ENCODE data around the gene PIK3C2B.
A peak's percentile ranks its signal among the peaks of the same experiment; 100 is the strongest.

DNA sequence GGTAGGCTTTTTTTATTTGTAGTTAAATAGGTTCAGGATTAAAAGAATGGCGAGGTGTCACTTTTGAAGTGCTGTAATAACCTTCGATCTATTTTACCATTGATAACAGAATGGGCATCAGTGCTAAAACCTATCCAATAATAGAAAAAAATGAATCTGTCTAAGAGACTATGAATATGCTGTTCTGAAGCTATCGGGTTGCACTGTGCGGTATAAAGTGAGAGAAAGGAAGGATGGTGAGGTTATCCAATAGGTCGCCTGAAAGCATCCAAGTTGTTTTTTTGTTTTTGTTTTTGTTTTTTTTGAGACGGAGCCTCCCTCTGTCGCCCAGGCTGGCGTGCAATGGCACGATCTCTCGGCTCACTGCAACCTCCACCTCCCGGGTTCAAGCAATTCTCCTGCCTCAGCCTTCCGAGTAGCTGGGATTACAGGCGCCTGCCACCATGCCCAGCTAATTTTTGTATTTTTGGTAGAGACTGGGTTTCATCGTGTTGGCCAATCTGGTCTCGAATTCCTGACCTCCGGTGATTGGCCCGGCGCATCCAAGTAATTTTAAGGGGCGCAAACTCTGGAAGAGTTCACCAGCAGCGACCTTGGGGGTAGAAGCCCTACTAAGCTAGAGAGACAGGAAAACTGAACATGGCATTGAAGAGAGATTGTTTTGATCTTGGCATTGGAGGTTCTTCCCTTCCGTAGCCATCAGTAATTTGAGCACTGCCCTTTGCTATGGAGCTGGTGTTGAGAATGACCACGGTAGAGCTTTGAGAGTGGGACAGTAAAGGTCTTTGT, 12.9 kb upstream of the PIK3C2B start:
- TF ChIP-seq, protein P1, sequence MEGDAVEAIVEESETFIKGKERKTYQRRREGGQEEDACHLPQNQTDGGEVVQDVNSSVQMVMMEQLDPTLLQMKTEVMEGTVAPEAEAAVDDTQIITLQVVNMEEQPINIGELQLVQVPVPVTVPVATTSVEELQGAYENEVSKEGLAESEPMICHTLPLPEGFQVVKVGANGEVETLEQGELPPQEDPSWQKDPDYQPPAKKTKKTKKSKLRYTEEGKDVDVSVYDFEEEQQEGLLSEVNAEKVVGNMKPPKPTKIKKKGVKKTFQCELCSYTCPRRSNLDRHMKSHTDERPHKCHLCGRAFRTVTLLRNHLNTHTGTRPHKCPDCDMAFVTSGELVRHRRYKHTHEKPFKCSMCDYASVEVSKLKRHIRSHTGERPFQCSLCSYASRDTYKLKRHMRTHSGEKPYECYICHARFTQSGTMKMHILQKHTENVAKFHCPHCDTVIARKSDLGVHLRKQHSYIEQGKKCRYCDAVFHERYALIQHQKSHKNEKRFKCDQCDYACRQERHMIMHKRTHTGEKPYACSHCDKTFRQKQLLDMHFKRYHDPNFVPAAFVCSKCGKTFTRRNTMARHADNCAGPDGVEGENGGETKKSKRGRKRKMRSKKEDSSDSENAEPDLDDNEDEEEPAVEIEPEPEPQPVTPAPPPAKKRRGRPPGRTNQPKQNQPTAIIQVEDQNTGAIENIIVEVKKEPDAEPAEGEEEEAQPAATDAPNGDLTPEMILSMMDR (IDR thresholded peaks at IDR 0.05; ENCODE audit: control extremely low read depth in 1 of 3, insufficient read depth in 1 of 3, low read depth in 1 of 3, low read length in 3 of 3): no peak
- no peak for TF ChIP-seq KDM1A (IDR thresholded peaks at IDR 0.05; ENCODE audit: borderline replicate concordance, low read length)
- no peak for TF ChIP-seq SIRT6 (IDR thresholded peaks at IDR 0.05; ENCODE audit: low read length)
- TF ChIP-seq BRCA1 (IDR thresholded peaks at IDR 0.05; ENCODE audit: low read depth, low read length): no peak
- no peak for TF ChIP-seq SP4 (IDR thresholded peaks at IDR 0.05; ENCODE audit: low read length)
- peak; percentile 91 for TF ChIP-seq JUND (IDR thresholded peaks at IDR 0.05; ENCODE audit: low read length)
- no peak for TF ChIP-seq SP1 (IDR thresholded peaks at IDR 0.05; ENCODE audit: low read depth, low read length)
